HT-29 (cell line): ENCODE results near the gene ERI3. TPM values are rescaled to one million over a fixed set of nuclear protein-coding genes. Genes with fewer than 3 reads are reported as not detected.

ENCODE experiments used
- DNase-seq: peaks from one replicate; pipeline ENCODE4 v3.0.0-alpha.2; 2015; ENCODE audit warnings: low spot score
- total RNA-seq: library from RNA; depleted of rRNA; stranded (reverse); fragments of >200 nt; shearing (Covaris generic); gene quantifications from 2 replicates; pipeline ENCODE4 v1.2.3, GENCODE V29; 2014; rRNA removed

ERI3 gene
- 74.3 and 84.4 TPM in 2 replicates for total RNA-seq

GRCh38 chr1:44354840-44355581 is at the start of gene ERI3:
TSS of gene ERI3 (minus strand) at chr1:44355257. CDS start at chr1:44355026, 231 bp downstream.
- peak; percentile 95 for DNase-seq

GRCh38 chr1:44401256-44402228 is 46.5 kb upstream of the ERI3 start:
- DNase-seq = no peak

- DNase-seq = no peak
These were observed 35.2 kb upstream of the ERI3 start for GRCh38 chr1:44390277-44390676.

GRCh38 chr1:44389437-44389836 is 34.4 kb upstream of the ERI3 start:
- DNase-seq = no peak

- no peak for DNase-seq
These were observed 33.5 kb upstream of the ERI3 start for GRCh38 chr1:44388551-44388950.

- DNase-seq = no peak
These were observed 25.7 kb upstream of the ERI3 start for GRCh38 chr1:44380666-44381177.

- peak; percentile 57 for DNase-seq
These were observed 23.1 kb upstream of the ERI3 start for GRCh38 chr1:44377925-44378784.

GRCh38 chr1:44375547-44375946 is 20.5 kb upstream of the ERI3 start:
- DNase-seq = no peak

- DNase-seq = no peak
These were observed 16.1 kb upstream of the ERI3 start for GRCh38 chr1:44371206-44371605.

GRCh38 chr1:44368471-44369151 is 13.6 kb upstream of the ERI3 start:
- no peak for DNase-seq

- no peak for DNase-seq
These were observed 12.9 kb upstream of the ERI3 start for GRCh38 chr1:44367944-44368343.

- DNase-seq = no peak
These were observed 11.4 kb upstream of the ERI3 start for GRCh38 chr1:44366371-44366975.

- DNase-seq = peak; percentile 45
These were observed 6.4 kb upstream of the ERI3 start for GRCh38 chr1:44361478-44361877.

- no peak for DNase-seq
These were observed 4.3 kb upstream of the ERI3 start for GRCh38 chr1:44359234-44359935.

GRCh38 chr1:44357710-44358109 is 2.7 kb upstream of the ERI3 start:
- DNase-seq = no peak

GRCh38 chr1:44355582-44356305 is 687 bp upstream of the ERI3 start:
- no peak for DNase-seq

GRCh38 chr1:44354268-44354839 is 703 bp downstream of the ERI3 start:
- no peak for DNase-seq

- DNase-seq = no peak
These were observed 1.5 kb downstream of the ERI3 start for GRCh38 chr1:44353604-44354003.

- no peak for DNase-seq
These were observed 3.8 kb downstream of the ERI3 start for GRCh38 chr1:44351289-44351688.
